WTC11 (cell line): ENCODE measurements around the gene SUCLG1.

ENCODE experiments used
- CBFB ChIP-seq: sonication (generic); formaldehyde crosslinking; IDR thresholded peaks from 2 replicates; pipeline ENCODE4 v1.8.1; 2022; ENCODE audit warnings: mild to moderate bottlenecking, low read depth, missing genetic modification reagents
- CREB1 ChIP-seq: sonication (generic); formaldehyde crosslinking; IDR thresholded peaks from 2 replicates; pipeline ENCODE4 v1.8.0; 2023; ENCODE audit warnings: mild to moderate bottlenecking, missing genetic modification reagents
- JUN ChIP-seq: sonication (generic); formaldehyde crosslinking; IDR thresholded peaks from 2 replicates; pipeline ENCODE4 v1.8.0; 2023; ENCODE audit warnings: mild to moderate bottlenecking, missing genetic modification reagents
- TF ChIP-seq, protein P1 (sequence below): fragments of 200-600 bp; IDR thresholded peaks from 2 replicates; pipeline ENCODE4 v1.8.0; 2022; ENCODE audit warnings: antibody characterized with exemption

- TF ChIP-seq, protein P1, sequence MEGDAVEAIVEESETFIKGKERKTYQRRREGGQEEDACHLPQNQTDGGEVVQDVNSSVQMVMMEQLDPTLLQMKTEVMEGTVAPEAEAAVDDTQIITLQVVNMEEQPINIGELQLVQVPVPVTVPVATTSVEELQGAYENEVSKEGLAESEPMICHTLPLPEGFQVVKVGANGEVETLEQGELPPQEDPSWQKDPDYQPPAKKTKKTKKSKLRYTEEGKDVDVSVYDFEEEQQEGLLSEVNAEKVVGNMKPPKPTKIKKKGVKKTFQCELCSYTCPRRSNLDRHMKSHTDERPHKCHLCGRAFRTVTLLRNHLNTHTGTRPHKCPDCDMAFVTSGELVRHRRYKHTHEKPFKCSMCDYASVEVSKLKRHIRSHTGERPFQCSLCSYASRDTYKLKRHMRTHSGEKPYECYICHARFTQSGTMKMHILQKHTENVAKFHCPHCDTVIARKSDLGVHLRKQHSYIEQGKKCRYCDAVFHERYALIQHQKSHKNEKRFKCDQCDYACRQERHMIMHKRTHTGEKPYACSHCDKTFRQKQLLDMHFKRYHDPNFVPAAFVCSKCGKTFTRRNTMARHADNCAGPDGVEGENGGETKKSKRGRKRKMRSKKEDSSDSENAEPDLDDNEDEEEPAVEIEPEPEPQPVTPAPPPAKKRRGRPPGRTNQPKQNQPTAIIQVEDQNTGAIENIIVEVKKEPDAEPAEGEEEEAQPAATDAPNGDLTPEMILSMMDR = no peak
- TF ChIP-seq CREB1 (CRISPR knock-in tag) (no peak), JUN (CRISPR knock-in tag) (no peak), CBFB (CRISPR knock-in tag) (no peak)
Measured at GRCh38 chr2:84483320-84483719, 24.2 kb upstream of the SUCLG1 start.
